Effector CD8-positive, alpha-beta T cell (primary cell): Measurements from ENCODE around the gene HEG1.
"Not testable (repeated sequence)": the region's sequence is repeated elsewhere in the genome, so short reads cannot be mapped to it uniquely, and the experiment has no call there.

Source experiments
- DNase-seq: peaks from one replicate; lab custom pipeline; 2025; lab: John Stamatoyannopoulos, UW

The HEG1 gene

DNA sequence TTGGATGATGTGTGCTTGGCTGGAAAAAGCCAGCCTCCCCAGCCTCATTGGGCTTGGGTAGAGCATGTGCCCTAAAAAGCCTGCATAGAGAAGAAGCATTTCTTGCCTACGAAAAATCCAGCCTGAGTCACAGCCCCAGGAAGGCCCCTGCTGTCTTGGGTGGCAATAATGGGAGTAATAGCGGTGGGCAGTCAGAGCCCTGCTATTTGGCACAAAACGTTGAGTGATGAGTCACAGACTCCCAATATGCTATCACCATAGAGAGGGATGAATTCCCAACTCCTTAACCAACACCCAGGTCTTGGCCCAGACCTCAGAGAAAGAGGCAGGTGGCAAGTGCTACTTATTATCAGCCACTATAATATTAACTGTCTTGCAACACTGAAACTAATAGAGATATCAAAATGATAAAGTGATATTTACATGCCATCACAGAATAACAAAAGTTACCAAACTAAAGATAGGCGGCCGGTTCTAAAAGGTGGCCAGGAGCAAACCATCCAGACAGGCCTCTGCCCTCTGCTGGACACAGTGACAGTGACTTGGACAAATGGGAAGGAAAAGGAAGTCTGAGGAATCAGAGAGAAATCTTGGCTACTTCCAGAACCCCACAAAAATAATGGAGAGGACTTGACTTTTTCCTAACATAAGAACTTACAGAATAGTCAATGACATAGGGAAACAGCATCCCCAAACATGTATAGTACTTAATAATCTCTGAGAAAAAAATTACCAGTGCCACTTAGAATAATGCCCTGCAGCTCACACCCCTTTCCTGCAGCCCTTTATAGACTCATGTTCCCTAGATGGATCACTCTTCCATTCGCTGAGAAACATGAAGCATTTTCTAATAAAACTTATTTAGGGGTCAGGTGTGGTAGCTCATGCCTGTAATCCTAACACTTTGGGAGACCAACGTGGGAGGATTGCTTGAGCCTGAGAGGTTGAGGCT lies 69.3 kb downstream of the HEG1 start:
- no peak for DNase-seq

DNA sequence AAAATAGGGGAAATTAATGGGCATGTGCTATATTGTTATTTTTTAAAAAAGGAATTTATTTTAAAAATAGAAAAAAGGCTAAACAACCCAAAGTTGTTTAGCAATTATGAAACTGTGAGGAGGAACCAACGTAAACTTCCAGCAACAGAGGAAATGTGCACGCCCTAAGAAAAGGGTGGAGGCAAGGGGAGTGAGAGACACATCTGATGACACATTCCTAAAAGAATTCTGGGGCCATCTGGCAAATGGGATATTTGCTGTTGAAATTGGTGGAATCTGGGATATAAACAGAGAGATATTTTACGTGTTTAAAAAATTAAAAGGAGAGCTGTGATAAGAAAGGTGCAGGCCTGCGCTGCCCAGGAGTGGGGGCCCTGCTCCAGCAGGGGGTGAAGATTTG lies 70.4 kb downstream of the HEG1 start:
- DNase-seq: no peak

DNA sequence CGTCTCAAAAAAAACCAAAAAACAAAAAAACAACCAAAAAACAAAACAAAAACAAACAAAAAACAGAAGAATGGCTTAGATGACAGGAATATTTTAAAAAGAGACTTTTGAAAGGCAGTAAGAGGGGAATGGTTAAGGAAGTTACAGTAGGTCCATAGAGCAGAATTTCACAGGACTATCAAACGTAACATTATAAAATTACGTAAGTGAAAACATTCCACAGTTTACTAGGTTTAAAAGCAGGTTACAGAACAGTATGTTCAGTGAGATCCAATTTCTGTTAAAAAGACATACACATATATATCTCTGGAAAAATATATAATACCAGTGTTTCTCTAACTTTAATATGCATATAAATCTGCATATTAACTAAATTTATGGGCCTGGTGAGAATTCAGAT lies 71.0 kb downstream of the HEG1 start:
- no peak for DNase-seq

DNA sequence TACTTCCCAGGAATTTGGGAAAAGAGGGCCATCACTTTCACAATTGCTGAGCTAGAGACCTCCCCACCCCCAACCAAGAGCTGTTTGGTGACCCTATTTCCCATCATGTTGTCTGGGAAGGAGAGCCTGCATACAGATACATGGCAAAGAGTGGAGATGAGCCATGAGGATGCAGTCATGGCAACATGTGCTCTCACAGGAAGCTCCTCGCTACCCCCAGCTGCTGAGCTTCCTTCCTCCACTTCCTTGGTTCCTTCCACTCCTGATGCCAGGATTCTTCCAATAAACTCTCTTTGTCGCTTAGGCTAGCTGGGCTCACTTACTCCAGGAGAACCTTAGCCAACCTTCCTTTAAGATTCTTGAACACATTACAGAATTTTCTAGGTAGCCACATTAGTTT lies 72.9 kb downstream of the HEG1 start:
- DNase-seq: no peak

DNA sequence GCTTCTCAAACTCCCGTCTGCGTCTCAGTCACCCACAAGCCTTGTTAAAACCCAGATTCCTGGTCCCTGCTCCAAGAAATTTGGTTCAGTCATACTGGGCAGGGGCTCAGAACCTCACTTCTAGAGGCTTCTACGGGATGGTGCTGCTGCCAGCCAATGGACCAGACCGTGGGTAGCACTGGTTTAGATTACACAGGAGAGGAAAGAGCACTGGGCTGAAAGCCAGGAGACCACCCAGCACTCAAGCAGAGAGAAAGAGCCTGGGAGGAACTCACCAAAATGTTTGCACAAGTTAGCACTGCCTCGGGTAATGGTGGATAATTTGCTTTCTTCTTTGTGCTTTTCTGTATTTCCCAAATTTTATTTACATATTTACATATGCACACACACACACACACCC lies 74.3 kb downstream of the HEG1 start:
- DNase-seq: no peak

DNA sequence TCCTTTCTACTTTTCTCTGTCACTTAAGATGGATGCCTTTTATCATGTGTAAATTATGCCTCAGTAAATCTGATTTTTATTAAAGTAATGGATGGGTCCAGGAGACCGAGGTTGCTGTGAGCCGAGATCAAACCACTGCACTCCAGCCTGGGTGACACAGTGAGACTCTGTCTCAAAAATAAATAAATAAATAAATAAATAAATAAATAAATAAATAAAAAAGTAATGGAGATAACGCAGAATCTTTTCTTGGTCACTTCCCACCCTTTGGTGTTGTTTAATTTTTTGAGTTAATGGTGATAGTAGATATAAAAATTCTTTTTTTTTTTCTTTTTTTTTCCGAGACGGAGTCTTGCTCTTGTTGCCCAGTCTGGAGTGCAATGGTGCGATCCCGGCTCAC lies 77.2 kb downstream of the HEG1 start:
- DNase-seq: no peak

DNA sequence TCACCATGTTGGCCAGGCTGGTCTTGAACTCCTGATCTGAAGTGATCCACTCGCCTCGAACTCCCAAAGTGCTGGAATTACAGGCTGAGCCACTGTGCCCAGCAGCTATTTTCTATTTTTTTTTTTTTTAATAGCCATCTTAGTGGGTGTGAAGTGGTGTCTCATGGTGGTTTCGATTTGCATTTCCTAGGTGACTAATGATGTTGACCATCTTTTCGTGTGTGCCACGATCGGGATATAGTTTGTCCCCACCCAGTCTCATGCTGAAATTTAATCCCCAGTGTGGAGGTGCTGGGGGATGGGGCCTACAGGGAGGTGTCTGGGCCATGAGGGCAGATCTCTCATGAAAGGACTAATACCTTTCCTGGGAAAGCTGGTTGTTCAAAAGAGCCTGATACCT lies 79.4 kb downstream of the HEG1 start:
- DNase-seq: no peak

DNA sequence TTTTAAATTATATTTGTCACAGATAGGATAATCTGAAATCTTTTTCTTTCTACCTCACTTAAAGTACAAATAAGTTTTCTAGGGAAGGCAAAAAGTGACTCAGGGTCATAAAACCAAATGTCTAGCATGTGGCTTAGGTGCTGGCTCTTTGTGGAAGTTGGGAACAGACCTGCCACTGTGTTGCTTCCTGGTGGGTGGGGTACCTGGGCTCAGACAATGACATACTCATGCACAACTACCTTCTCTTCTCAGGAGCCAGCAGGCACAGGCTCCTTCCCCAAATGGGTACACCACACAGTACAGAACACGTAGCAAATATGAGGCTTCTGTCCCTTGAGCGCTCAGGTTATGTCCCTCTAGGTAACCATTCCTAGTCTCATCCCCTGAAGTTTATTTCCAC lies 81.1 kb downstream of the HEG1 start:
- DNase-seq: no peak

DNA sequence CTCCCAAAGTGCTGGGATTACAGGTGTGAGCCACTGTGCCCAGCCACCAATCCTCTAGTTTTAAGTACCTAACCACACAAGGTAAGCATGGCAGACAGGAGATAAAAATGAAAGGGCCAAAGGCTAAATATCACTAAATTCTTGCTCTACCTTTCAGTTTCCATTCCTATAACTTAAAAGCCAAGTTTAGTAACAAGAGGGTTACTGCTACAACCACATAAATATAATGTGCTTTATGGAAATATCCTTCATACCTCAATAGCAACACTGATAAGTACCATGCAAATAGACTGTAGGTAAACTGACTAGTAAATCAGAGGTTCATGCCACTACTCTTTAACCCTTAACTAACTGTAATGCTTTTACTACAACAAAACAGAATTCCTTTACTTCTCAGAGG lies 82.5 kb downstream of the HEG1 start:
- DNase-seq: no peak

DNA sequence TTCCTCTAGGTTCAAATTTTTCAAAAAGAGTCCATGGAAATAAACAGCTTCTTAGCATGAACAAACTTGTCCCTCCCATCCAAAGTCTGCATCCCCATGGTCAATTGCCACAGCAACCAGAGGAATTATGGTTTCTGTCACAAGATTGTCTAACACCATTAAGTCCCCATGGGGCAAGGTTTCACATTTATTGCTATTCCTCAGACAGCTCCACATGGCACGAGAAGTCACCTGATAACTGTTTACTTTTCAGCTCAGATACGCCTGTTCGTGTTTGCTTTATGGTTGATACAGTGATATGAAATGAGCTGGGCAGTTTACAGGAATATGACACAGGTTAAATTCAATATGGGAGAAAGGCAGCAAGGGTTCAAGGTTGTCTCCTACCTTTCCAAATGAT lies 83.3 kb downstream of the HEG1 start:
- DNase-seq: no peak

DNA sequence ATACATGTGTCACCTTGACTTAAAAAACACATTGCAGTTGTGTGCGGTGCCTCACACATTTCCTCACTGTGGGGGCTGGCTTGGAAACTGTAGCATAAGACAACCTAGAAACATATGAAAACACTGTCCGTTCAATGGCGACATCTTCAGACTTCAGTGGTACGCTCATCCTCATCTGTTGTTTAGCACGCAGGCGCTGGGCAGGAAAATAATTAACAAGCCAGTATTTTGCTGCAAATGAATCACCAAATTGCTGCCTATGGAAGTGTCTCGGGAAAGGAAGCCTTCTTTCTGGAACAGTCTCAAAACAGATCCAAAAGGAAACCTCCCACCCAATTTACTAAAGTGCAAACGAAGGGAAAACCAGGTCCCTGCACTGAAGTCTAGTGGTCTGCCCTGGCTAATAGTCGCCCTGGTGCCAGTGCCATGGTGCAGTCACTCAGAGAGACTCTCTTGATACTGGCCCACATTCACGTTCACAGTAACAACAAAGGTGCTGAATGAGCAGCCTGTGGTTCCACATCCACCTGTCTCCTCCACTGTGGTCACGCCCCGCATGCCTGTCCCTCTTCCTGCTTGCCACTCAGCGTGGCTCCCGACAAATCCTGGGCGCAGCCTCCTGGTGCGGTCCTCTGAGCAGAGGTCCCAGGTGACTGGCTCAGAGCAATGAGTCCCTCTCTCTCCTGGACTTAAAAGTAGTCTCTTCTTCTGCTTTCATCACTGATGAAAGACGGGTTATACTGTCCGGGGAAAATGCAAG lies 85.7 kb downstream of the HEG1 start:
- DNase-seq: no peak

DNA sequence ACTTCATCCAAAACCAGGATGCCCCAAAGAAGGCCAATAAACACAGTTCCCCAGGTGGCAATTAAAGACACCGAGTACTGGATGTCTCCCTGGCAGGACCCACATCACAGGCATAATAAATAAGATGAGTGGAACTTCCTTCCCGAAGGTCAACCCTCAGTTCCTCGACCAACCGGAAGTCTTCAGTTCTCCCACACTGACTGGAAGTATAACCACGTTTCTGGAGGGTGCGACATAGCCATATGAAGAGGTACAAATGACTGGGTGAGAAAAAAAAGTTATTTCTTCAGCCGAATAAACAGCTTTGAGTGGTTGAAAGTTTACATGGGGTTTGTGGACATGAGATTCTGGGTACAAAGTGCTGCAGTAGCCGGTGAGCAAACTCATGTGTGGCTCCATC lies 86.6 kb downstream of the HEG1 start:
- DNase-seq: no peak

DNA sequence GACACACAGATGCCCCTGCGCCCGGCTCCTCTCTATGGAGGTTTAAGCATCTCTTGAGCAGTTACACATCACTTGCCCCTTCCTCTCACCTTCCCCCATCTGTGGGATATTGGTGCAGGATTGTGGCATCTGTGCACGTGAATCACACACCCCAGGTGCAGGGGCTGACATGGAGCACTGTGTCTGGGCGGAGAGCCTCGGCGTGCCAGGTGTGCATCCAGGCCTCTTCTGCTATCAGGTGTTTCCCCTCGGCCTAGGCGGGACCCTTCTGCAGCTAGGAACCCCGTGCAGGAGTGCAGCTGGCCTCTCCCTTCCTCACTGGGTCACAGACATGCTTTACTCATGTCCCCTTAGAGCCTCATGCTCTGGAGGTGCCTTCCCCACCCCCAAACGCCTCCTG lies 87.8 kb downstream of the HEG1 start:
- no peak for DNase-seq

DNA sequence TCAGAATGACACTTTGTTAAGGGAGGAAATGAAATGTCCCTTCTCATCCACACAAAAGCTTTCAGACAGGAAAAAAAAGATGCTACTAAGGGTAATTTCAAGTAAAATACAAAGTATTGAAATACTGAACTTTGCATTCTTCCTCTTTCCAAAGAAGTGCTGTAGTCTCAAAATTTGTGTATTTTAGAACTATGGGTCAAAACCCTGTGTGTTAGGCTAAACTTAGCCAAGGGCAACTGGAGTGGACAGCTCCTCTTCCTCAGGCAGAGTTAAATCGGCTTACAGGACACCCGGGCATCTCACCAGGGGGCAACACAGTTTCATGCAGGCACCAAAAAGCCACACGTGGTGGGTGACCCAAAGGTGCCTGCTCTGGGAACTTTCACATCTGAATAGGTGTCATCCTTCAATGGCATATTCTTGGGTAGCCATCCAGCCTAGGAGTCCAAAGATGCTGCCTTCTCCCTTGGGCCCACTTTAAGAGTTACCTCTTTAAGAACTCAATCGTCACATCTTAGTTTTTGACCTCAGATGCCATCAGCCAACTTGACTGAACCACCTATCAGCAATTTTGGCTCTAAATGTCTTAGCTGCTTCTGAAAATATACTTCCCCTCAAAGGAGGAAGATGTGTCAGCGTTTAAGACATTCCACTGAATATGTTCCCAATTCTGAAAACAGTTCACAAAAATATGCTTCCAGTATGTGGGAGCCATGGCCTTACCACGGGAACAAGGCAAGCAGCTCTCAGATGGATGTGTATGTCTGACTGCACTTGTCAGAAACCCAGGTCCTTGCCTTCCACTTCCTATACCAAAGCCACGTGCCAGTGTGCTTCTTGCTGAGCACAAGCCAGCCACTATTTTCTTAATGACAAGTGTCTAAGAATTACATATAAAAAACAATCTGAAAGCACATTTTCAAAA lies 89.0 kb downstream of the HEG1 start:
- no peak for DNase-seq

DNA sequence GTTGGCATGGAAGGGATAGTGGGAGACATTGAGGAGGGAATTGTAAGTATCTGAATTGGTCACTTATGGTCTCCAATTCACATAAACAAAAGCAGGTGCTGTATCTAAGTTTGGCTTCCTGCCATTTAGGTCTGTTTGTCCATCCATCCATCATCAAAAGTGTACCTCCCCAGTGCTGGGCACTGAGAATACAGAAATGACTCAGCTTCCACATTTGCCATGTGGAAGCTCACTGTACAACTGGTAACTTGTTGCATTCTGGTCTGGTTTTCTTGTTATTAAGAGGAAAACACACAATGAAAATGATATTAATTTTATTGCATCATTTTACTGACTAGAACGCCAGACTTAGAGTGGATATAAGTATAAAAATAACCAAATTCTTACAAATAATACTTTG lies 90.4 kb downstream of the HEG1 start:
- DNase-seq: no peak

DNA sequence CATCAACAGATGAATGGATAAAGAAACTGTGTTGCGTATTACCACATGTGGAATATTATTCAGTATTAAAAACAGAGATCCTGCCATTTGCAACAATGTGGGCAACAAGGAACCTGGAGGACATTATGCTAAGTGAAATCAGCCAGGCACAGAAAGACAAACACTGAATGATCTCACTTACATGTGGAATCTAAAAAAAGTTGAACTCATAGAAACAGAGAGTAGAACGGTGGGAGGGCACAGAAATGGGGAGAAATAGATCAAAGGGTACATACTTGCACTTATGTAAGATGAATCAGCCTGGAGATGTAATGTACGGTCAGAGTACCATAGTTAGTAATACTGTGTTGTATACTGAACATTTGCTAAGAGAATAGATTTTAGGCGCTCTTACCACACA lies 91.4 kb downstream of the HEG1 start:
- no peak for DNase-seq

DNA sequence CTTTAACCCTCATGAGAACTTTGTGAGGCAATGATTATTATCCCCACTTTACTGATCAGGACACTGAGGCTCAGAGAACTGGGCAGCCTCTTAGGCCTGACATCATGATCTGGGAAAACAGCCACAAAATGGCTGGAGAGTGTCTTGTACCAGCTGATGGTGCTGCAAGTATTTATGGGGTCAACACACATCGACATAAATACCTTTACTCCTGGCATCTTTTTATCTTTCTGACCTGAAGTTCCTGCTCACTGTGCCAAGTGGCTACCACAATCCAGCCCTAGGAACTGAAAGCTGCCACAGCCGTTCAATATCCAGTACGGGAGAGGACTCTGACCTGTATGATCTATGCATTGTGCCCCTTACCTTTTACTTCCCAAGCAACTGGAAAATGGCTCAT lies 92.0 kb downstream of the HEG1 start:
- no peak for DNase-seq

DNA sequence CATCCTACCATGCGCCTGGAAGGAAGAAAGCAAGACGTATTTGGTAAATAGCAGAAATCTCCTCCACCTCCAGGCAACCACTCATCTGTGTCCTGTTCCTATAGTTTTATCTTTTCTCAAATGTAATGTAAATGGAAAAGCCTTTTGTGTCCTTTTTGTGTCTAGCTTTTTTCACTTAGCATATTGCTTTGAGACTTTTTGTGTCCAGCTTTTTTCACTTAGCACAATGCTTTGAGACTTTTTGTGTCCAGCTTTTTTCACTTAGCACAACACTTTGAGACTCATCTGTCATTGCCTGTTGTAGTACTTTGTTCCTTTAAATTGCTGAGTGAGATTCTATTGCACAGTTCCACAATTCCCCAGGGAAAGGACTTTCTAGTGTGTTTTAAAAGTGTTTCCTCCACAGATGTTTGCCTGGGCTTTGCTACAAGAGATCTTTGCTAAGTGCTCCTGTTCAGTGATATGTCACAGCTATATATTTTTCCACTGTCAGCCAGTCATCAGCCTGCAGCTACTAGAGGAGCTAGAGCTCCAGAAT lies 93.3 kb downstream of the HEG1 start:
- DNase-seq: no peak

DNA sequence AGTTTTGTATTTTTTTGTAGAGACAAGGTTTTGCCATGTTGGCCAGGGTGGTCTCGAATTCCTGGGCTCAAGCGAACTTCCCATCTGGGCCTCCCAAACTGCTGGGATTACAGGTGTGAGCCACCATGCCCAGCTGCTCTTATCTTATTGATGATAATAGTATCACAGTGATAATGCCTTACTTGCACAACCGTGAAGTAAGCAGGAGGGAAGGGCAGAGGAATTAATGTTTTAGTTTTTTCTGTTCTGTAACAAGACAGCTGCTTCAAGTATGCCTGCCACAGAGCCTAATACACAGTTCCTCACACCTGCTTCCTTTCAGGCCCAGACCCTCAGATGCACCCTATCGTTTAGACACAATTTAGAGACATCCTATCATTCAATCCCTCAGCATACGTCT lies 95.1 kb downstream of the HEG1 start:
- no peak for DNase-seq

DNA sequence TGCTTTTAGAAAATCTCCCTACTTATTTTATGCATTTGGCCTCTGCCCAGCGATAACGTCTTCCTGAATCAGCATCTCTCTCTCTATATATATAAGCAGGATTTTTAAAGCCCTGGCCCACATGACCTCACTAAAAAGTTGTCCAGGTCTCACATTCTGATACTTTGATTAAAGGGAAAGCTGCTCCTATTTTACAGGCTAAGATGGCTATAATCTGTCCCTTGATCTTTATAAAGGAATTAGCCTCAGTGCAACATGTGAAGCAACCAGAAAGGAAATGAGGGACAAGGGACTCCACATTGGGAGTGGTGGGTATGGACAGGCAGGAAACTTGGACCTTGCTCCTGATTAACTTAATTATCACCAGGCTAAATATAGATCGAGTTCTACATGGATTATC lies 95.7 kb downstream of the HEG1 start:
- no peak for DNase-seq

DNA sequence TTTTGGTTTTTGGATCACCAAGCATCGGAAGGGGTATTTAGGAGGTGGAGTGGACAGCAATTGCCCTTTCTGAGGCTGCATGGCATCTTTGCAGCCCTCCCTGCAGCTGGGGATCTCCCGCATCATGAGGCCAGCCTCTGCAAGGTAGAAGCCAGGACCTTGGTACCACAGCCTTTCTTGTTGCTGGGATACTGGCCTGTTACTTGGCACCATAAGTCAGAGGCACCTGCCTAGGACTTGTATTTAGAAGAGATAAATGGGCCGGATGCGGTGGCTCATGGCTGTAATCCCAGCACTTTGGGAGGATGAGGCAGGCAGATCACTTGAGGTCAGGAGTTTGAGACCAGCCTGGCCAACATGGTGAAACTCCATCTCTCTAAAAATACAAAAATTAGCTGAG lies 97.8 kb downstream of the HEG1 start:
- DNase-seq: not testable (repeated sequence)

DNA sequence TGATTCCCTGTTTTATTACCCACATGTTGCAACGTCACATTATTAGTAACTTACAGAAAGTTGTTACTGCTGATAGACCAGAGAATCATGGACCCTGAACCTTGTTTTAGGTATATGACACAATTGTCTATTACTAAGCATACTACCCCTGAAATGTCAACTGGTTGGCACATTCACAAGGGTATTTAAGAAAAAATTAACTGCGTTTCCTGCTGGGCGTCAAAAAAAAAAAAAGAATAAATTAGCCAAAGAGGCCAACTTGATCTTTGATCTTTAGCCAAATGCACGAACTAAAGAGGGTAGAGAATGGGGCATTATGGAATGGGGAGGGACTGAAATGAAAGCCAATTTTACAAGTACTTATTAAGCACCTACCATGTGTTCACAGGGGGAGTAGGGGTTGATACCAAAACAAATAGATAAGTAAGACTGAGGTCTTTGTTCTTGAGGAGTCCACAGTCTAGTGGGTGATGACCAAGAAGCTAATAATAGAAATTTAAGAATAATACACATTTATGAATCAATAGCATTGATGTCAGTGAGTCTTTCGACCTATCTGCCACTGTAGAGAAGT lies 103.4 kb downstream of the HEG1 start:
- DNase-seq: no peak
